ENCODE data around the gene IP6K1.
A peak's percentile ranks its signal among the peaks of the same experiment; 100 is the strongest.

Gene IP6K1

GRCh38 chr3:49712631-49713317 lies 73.6 kb downstream of the IP6K1 start:
- DNase-seq (ENCODE audit: low read depth): no peak
- no peak overlapping the region for H3K4me3 ChIP-seq (ENCODE audit: low read length)
- no peak for TF ChIP-seq CTCF (conservative IDR thresholded peaks at IDR 0.05; ENCODE audit: low read length)

- no peak for DNase-seq (ENCODE audit: low read depth)
- H3K4me3 ChIP-seq (ENCODE audit: low read length): no peak overlapping the region
- TF ChIP-seq CTCF (conservative IDR thresholded peaks at IDR 0.05; ENCODE audit: low read length): no peak
Measured at GRCh38 chr3:49712166-49712565, 74.2 kb downstream of the IP6K1 start.

GRCh38 chr3:49711489-49711888 lies 74.9 kb downstream of the IP6K1 start:
- H3K4me3 ChIP-seq (ENCODE audit: low read length): no peak overlapping the region
- no peak for DNase-seq (ENCODE audit: low read depth)
- TF ChIP-seq CTCF (conservative IDR thresholded peaks at IDR 0.05; ENCODE audit: low read length): no peak

- no peak for TF ChIP-seq CTCF (conservative IDR thresholded peaks at IDR 0.05; ENCODE audit: low read length)
- H3K4me3 ChIP-seq (ENCODE audit: low read length): no peak overlapping the region
- DNase-seq (ENCODE audit: low read depth): no peak
Measured at GRCh38 chr3:49709852-49710251, 76.5 kb downstream of the IP6K1 start.

- no peak for TF ChIP-seq CTCF (conservative IDR thresholded peaks at IDR 0.05; ENCODE audit: low read length)
- no peak overlapping the region for H3K4me3 ChIP-seq (ENCODE audit: low read length)
- peak; percentile 20 for DNase-seq (ENCODE audit: low read depth)
Measured at GRCh38 chr3:49707113-49707480, 79.2 kb downstream of the IP6K1 start.

- TF ChIP-seq CTCF (conservative IDR thresholded peaks at IDR 0.05; ENCODE audit: low read length): no peak
- H3K4me3 ChIP-seq (ENCODE audit: low read length): no peak overlapping the region
- no peak for DNase-seq (ENCODE audit: low read depth)
Measured at GRCh38 chr3:49706456-49707112, 79.8 kb downstream of the IP6K1 start.

GRCh38 chr3:49705390-49705960 lies 80.9 kb downstream of the IP6K1 start:
- no peak for DNase-seq (ENCODE audit: low read depth)
- TF ChIP-seq CTCF (conservative IDR thresholded peaks at IDR 0.05; ENCODE audit: low read length): no peak
- H3K4me3 ChIP-seq (ENCODE audit: low read length): no peak overlapping the region

Data from AG10803 (cell line).